ENCODE results near the gene RREB1. TPM values are rescaled to one million over a fixed set of nuclear protein-coding genes. Genes with fewer than 3 reads are reported as not detected.

The RREB1 gene
- total and polyA plus RNA-seq, 2 donors (not counting 3 experiments of a cell fraction or from before 2014, with no cell fraction given) = 3.7 to 33.0 TPM

DNA sequence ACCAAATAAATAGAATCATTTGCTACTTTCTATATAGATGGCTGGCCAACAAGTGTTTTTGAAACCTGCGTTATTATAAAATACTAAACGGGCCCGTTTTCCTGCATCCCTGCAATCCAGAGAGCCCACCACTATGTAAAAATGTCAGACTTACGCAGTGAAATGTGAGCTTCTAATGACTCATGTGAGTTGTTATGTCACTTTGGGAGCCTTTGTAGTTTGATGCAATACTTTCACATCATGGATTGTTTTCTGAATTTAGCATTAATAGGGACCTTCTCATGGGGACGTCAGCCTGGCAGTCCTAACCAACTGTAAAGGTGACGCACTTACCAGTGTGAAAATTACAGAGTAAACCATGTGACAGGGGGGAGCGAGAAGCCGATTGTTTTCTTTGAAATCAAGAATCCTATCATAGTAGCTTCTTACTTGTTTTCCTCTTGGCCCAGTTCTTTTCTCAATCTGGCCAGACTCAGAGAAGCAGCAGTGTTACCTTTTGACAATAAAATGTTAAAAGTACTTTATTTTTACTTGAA, 130.0 kb downstream of the RREB1 start:
- peaks cover 2% of the 10 kb centered on the region for H4K20me1 ChIP-seq (replicated peaks; ENCODE audit: control insufficient read depth, extremely low read depth, insufficient read depth, low read length)
- no peaks in the 10 kb centered on the region for H3K9me1 ChIP-seq (replicated peaks; ENCODE audit: control insufficient read depth, extremely low read depth, insufficient read depth, low read length)
- ChIA-PET POLR2A (no interaction called here), CTCF (interaction anchor here (1.0 to 3.2 kb wide), 13 partner anchors 37 to 563 kb away, joined by 3 to 30 read pairs (median 4); no protein-coding TSS in a partner anchor)
- no TSS peak for BruUV-seq (replicated peaks)
- TF ChIP-seq MYC (IDR thresholded peaks at IDR 0.05; ENCODE audit: low read depth, low read length) (no peak), JUN (IDR thresholded peaks at IDR 0.05; ENCODE audit: borderline replicate concordance, insufficient read depth, insufficient read length, low read depth) (no peak), FOS (IDR thresholded peaks at IDR 0.05; ENCODE audit: borderline replicate concordance, insufficient read depth, low read length) (no peak), EZH2 (IDR thresholded peaks at IDR 0.05; ENCODE audit: borderline replicate concordance, low read depth, low read length, severe bottlenecking) (no peak), POLR2AphosphoS5 (IDR thresholded peaks at IDR 0.05; ENCODE audit: insufficient read depth, low read depth, low read length) (no peak), GATA2 (IDR thresholded peaks at IDR 0.05; ENCODE audit: insufficient read depth, insufficient read length, low read depth, low read length) (no peak), POLR2A (IDR thresholded peaks at IDR 0.05; ENCODE audit: low read depth, low read length) (no peak)
- TF ChIP-seq, protein P1, sequence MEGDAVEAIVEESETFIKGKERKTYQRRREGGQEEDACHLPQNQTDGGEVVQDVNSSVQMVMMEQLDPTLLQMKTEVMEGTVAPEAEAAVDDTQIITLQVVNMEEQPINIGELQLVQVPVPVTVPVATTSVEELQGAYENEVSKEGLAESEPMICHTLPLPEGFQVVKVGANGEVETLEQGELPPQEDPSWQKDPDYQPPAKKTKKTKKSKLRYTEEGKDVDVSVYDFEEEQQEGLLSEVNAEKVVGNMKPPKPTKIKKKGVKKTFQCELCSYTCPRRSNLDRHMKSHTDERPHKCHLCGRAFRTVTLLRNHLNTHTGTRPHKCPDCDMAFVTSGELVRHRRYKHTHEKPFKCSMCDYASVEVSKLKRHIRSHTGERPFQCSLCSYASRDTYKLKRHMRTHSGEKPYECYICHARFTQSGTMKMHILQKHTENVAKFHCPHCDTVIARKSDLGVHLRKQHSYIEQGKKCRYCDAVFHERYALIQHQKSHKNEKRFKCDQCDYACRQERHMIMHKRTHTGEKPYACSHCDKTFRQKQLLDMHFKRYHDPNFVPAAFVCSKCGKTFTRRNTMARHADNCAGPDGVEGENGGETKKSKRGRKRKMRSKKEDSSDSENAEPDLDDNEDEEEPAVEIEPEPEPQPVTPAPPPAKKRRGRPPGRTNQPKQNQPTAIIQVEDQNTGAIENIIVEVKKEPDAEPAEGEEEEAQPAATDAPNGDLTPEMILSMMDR (IDR thresholded peaks at IDR 0.05; ENCODE audit: extremely low read depth in 1 of 2, insufficient read depth in 1 of 2, low read depth in 1 of 2, low read length in 2 of 2) = no peak
- TF ChIP-seq, protein P2, sequence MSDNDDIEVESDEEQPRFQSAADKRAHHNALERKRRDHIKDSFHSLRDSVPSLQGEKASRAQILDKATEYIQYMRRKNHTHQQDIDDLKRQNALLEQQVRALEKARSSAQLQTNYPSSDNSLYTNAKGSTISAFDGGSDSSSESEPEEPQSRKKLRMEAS (IDR thresholded peaks at IDR 0.05; ENCODE audit: insufficient read depth, insufficient read length) = no peak
- no peak overlapping the region for H3K27ac ChIP-seq (ENCODE audit: insufficient read depth, low read depth, low read length)
- H3K9ac ChIP-seq (replicated peaks; ENCODE audit: extremely low read depth, insufficient read depth, low read length) = no peak overlapping the region
- H3K36me3 ChIP-seq (ENCODE audit: control insufficient read depth in 2 of 2, extremely low read depth in 1 of 2, insufficient read depth in 2 of 2, low read length in 2 of 2) = peaks cover 0 to 14% of the 10 kb centered on the region in 2 experiments
- no peak overlapping the region for H2AFZ ChIP-seq (ENCODE audit: low read depth, low read length)
- DNase-seq (ENCODE audit: low read depth, low spot score) = no peak
- no peaks in the 10 kb centered on the region for H3K4me1 ChIP-seq (ENCODE audit: control insufficient read depth, extremely low read depth, insufficient read depth, low read length)
- H3K9me3 ChIP-seq (replicated peaks; ENCODE audit: control insufficient read depth, insufficient read depth, low read length) = no peaks in the 10 kb centered on the region
- H3K27me3 ChIP-seq (ENCODE audit: control insufficient read depth in 2 of 2, insufficient read depth in 2 of 2, low read length in 2 of 2) = no peaks in the 10 kb centered on the region
- FAIRE-seq = peak; percentile 38
- H3K79me2 ChIP-seq (ENCODE audit: control insufficient read depth, insufficient read depth, low read length) = peaks cover 3% of the 10 kb centered on the region
- dilution Hi-C loops (cut with MboI; ENCODE audit: extremely low pct_ligation_motif_present, low sequenced_read_pairs) = no loop called here
- H3K4me3 ChIP-seq (replicated peaks in 1 of 3; ENCODE audit: insufficient read depth in 1 of 3, low read depth in 1 of 3, low read length in 3 of 3) = no peak overlapping the region
- H3K4me2 ChIP-seq (ENCODE audit: insufficient read depth, low read length) = no peak overlapping the region
- intact Hi-C loops (cut with micrococcal nuclease) = loop anchor here (1.0 kb wide), 4 partner anchors 449 to 560 kb away; no protein-coding TSS in a partner anchor

Measured in endothelial cell of umbilical vein (primary cell).